HG02981 (cell line): ENCODE data around the gene ESYT1.

Source experiments
- ATAC-seq: cut with Tn5 transposase; IDR thresholded peaks from one replicate; pipeline ENCODE4 v1.9.1; 2021; ENCODE audit warnings: mild to moderate bottlenecking, moderate library complexity; ENCODE audit not compliant: unreplicated experiment

Gene ESYT1

DNA sequence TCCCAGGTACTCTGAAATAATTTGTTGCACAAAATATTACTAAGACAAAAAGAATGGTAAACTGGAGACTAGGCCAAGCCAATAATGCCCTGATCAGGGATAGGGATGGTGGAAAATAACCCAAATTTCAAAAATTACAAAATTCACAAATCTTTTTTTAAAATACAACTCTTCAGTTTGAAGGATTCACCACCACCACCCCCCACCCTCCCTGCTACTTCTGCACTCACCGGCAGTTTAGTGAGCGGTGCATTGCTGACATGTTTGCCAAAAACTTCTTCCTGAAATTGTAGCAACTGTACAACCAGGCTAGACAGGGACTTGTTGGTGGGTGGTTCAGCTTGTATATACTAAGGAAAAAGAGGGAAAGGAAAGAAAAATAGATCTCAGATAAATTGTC lies 58.9 kb downstream of the ESYT1 start:
- ATAC-seq, result no peak

GRCh38 chr12:56188131-56188777 lies 60.2 kb downstream of the ESYT1 start:
- ATAC-seq, result no peak

- ATAC-seq, result no peak
Observed at GRCh38 chr12:56188778-56189098, 60.7 kb downstream of the ESYT1 start.

DNA sequence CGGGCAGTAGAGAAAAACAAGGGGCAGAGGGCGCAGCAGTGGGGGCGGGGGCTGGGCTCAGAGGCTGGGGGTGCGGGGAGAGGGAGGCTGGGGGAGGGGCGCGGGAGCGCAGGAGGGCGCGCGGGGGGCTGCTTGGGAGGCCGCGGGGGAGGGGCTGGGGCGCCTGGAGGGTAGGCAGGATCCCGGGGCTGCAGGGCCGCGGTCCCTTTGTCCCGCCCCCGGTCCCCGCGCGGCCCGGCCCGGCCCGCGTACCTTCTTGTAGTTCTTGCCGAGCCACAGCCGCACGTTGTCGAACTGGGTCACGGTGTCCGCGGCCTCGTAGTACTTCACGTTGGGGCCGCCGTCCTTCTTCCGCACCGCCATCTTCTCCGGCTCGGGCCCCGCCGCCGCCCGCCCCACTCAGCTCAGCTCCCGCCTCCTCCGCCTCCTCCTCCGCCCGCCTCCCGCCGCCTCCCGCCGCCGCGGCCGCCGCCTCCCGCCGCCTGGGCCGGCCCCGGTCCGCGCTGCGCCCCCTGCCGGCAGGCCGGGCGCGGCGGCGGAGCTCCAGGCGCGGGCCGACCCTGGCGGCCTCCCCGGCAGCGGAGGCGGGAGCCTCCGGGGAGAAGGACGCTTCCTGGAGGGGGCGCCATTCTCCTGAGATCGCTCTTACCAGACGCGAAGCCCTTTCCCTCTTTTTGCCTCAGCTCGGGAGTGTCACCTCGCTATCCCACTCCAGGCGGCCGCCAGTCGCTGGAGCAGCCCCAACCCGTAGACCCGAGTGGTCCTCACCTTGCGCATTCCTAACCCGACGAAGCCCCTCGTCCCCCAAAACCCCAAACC lies 61.2 kb downstream of the ESYT1 start, which contains the start of gene SMARCC2:
Gene SMARCC2 (minus strand): TSS at position 385 of the 819 bp plus-strand sequence. CDS start 22 bp downstream, at position 363.
- peak; percentile 68 for ATAC-seq

GRCh38 chr12:56189918-56190694 lies 62.0 kb downstream of the ESYT1 start:
- peak; percentile 31 for ATAC-seq

DNA sequence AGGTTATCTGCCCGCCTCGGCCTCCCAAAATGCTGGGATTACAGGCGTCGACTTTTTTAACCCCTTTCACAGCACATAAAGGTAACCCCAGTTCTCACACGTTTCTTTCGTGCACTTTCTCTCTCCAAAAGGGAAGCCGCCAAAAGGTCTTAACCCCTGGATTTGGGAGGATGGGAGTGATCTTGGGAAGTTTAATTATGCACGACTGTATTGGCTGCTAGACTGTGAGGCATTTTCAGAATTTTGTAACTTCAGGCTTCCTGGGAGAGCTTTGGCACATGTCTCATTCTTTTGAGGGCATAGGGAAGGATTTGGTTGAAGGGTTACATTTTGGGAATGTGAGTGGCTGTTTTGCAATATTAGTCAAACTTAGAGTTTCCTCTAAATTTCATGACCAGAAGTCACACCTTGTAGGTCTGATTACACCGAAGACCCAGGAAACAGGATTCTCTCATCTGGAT lies 62.7 kb downstream of the ESYT1 start:
- no peak for ATAC-seq

GRCh38 chr12:56192582-56192981 lies 64.5 kb downstream of the ESYT1 start:
- no peak for ATAC-seq

- no peak for ATAC-seq
Observed at GRCh38 chr12:56193025-56193578, 65.0 kb downstream of the ESYT1 start.
